NCI-H226 (cell line): ENCODE results near the gene SCN1B.
"Not testable (repeated sequence)": the region's sequence is repeated elsewhere in the genome, so short reads cannot be mapped to it uniquely, and the experiment has no call there.

Source experiments
- DNase-seq: peaks from one replicate; pipeline ENCODE4 v3.0.0-alpha.2; 2015

Gene SCN1B

DNA sequence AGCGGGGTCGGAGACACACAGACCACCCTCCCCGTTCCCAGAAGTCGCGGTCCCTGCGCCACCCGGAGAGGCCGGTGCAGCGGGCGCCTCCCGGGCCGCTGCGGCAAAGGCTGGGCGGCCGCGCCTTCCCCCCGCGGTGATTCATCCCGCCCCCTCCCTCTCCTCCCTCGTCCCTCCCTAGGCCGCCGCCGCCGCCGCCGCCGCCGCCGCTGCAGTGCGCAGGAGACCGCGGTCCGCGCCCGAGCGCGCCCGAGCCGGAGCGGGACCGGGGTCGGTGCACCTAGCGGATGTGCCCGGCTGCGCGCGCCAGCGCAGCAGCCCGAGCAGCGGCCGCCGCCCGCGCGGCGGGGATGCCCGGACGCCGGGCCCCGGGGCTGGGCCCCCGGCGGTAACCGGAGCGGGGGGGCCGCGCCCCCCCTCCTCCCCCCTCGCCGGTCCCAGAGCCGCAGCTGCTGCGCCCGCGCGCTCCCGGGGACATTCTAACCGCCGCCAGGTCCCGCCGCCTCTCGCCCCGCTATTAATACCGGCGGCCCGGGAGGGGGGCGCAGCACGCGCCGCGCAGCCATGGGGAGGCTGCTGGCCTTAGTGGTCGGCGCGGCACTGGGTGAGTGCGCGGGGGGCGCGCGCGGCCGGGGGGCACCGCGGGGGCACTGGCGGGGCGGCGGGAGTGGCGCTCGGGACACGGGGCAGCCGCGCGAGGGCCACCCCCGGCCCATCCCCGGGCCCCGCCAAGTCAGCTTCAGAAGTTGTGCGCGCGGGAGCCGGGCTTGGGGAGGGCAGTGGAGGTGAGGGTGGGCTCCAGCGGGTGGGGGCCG, at the start of gene SCN1B:
Gene SCN1B (plus strand): TSS at position 214 of the 815 bp plus-strand sequence. CDS start 351 bp downstream, at position 565.
- DNase-seq: peak; percentile 52

- no peak for DNase-seq
Measured at GRCh38 chr19:34982275-34982674, 48.0 kb upstream of the SCN1B start.

DNA sequence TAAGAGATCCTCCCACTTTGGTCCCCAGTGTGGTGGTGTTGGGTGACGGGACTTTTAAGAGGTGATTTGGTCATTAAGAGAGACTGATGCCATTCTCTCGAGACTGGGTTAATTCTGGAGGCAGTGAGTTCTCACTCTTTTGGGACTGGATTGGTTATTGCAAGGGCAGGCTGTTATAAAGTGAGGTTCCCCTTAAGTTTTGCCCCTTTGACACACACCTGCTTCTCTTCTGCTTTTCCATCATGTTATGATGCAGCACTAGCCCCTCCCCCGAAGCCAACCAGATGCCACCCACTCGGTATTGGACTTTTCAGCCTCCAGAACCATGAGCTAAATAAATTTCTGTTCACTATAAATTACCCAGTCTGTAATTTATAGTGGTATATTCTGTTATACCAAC, 46.5 kb upstream of the SCN1B start:
- DNase-seq: no peak

DNA sequence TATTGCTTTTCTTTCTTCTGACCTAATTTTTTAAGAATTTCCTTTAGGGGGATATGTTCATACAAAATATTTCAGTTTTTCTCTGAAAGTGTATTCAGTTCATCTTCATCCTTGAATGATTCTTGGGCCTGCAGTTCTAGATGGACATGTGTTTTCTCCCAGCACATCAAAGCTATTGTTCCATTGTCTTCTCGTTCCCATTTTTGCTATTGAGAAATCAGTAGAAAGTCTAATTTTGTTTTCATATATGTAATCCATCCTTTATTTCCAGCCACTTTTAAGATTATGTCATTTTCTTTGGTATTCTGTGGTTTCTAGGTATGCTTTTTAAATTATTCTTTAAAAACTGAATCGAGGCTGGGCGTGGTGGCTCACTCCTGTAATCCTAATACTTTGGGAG, 46.0 kb upstream of the SCN1B start:
- no peak for DNase-seq

GRCh38 chr19:34985249-34986022, 44.8 kb upstream of the SCN1B start:
- no peak for DNase-seq

- no peak for DNase-seq
Measured at GRCh38 chr19:34988119-34988518, 42.2 kb upstream of the SCN1B start.

DNA sequence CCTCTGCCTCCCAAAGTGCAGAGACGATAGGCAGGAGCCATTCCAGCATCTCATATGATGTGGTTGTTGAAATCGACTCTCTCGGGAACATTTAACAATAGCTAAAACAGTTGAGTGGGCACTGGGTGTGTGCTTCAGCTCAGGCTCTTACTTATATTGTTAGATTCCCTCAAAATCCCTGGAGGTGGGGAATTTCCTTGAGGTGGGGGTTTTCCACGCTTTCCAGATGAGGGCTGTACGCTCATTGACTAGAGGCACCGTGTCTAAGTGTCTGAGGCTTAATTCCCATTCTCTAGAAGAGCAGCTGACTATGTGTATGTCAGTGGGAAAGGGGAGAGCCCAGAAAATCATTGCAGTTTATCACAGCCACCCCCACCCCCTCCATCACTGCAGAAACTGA, 41.0 kb upstream of the SCN1B start:
- DNase-seq: no peak

- no peak for DNase-seq
Measured at GRCh38 chr19:34990578-34991192, 39.6 kb upstream of the SCN1B start.

- DNase-seq: no peak
Measured at GRCh38 chr19:34991542-34992333, 38.5 kb upstream of the SCN1B start.

DNA sequence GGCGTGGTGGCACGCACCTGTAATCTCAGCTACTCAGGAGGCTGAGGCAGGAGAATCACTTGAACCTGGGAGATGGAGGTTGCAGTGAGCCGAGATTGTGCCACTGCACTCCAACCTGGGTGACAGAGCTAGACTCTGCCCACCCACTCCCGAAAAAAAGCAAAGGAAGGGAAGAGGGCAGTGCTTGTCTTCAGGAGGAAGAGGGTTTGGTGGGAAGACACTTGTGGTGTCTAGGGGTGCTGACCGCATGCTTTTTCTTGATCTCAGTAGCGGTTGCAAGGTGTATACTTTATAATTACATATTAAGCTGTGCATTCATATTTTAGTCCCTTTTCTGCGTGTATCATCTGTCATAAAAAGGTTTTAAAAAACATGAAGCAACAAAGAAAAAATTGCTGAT, 37.7 kb upstream of the SCN1B start:
- DNase-seq: not testable (repeated sequence)

DNA sequence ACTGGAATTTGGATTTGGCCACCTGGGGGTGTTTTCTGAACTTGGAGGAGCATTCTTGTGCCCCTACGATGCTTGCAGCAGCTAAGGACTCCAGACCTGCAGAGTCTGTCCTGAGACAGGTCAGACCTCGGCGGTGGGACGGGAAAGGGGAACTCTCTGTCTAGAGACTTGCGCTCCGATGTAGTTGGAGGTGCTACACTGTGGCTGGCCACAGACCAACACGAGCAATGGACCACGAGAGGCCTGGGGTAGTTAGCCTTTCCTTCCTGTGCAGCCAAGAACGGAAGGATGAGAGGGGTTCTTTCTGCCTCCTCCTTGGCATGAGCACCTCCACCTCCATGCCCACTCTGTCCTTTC, 36.0 kb upstream of the SCN1B start:
- no peak for DNase-seq

GRCh38 chr19:34994643-34995541, 35.4 kb upstream of the SCN1B start:
- no peak for DNase-seq

GRCh38 chr19:34995551-34995950, 34.7 kb upstream of the SCN1B start:
- no peak for DNase-seq

DNA sequence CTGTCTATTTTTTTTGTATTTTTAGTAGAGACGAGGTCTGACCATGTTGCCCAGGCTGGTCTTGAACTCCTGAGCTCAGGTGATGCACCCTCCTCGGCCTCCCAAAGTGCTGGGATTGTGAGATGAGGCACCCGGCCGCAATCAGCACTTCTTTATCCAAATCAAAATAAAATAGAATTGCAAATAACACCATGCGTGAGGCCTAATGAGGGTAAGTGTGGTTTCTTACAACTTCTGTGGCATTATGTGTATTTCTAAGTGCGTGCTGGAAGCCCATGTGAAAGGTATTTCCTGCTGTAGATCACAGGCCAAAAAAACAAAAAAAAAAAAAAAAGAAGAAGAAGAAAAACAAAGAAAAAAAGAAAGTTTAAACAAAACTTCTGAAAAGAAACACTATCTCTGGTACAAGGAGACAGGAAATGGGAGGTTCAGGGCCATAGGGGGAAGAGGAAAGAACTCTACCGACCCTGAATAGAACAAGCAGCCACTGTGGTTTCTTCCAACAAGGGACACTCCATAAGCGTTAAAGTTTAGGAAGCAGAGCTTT, 33.1 kb upstream of the SCN1B start:
- no peak for DNase-seq

GRCh38 chr19:34998224-34998623, 32.0 kb upstream of the SCN1B start:
- DNase-seq: not testable (repeated sequence)

GRCh38 chr19:34998777-34999497, 31.3 kb upstream of the SCN1B start:
- DNase-seq: no peak

DNA sequence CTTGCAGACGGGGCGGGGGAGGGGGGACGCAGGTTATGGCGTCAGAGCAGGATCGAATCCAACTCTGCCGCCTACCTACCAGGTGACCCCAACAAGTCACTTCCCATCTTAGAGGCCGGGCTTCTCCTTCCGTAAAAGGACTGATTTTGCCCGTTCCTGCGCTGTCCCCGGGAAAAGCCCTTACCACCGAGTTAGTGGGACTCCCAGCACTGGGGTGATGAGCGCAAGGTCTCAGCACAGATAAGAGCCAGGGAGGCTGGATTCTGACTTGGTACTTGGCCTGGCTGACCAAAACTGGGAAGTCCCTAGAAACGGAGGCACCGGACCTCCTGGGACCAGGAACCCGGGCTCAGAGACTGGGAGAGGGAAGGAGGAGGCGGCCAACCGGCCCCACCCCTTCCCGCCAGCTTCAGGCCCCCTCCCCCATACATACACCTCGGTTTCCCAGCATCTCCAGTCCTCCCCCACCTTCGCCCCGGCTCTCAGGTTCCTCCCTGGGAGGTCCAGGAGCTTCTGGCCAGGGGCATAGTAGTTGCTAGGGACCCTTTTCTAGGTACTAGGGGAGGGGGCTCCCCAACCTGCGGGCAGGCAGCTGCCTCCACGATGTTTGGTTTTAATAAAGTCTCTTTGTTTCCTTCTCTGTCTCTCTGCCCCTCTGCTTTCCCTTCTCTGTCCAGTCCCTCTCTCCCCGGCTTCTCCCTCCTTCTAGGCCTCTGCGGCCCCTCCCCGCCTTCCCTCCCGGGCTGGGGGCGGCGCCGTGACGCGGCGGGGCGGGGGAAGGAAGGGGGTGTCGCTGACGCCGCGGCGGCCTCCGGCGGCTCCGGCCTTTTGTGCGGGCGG, 30.6 kb upstream of the SCN1B start, which contains the start of gene GRAMD1A:
Gene GRAMD1A (plus strand): TSS at position 826 of the 840 bp plus-strand sequence. CDS start 156 bp downstream, outside the sequence.
- DNase-seq: peak; percentile 83

DNA sequence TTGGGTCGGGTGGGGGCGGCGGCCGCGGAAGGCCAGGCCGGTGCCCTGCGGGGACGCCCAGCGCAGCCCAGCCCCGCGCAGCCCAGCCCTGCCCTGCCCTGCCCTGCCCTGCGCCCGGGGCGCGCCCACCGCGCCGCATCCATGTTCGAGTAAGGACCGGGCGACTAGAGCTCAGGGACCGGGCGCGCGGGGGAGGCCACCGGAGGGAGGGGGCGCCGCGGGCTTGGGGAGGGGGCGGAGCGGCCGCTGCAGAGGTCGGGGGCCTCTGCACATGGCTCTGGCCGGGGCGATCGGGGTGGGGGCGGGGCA, 30.0 kb upstream of the SCN1B start:
- DNase-seq: no peak

DNA sequence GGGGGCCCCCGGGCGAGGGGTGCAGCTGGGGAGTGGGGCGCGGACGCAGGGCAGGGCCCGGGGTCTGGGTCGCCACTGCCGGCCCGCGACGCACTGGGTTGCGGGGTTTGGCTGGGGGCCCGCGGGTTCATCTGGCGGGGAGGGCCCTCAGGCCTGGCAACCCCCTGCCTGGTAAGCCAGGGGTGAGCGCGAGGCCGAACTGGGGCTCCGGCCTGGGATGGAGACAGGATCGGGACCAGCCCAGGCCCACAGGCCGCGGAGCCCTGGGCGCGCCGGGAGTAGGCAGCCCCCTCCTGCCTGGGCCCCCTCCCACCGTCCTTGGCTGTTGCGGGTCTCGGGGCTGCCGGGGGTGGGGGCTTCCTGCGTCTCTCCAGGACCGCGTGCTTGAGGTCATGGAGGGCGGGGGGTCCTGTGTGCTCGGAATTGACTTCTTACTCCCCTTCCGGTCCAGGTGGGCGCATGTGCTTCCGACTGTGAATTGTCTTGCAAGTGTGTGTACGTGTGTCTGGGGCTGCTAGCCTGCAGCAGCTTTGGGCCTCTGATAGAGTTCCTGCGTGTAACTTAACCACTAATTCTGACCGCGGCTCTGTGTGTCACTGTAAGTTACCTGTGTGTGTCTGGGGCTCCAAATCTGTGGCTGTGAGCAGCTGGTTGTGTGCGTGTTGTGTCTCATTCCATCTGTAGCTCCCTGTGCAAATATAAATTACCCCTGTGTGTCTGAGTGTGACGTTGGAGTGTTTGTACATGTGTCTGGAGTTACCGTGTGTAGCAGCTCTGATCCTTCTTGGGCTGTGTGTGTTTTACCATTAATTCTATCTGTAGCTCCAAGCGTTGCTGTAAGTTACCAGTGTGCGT, 29.4 kb upstream of the SCN1B start:
- DNase-seq: no peak
